Mesothelial cell of epicardium (in vitro differentiated cells): Measurements from ENCODE around the gene TLCD5. TPM values are rescaled to one million over a fixed set of nuclear protein-coding genes. Genes with fewer than 3 reads are reported as not detected.

Source experiments
- DNase-seq, 2 experiments: peaks; one replicate each; pipeline ENCODE4 v3.0.0; 2021; ENCODE audit warnings: low spot score in 2 of 2; ENCODE audit not compliant: unreplicated experiment in 2 of 2
- H3K27ac Mint-ChIP-seq: 2 replicates; pipeline ENCODE4 v1.8.0; 2021; ENCODE audit warnings: mixed read lengths
- H3K27me3 Mint-ChIP-seq: 2 replicates; pipeline ENCODE4 v1.8.0; 2021; ENCODE audit warnings: low read depth, mixed read lengths
- H3K36me3 Mint-ChIP-seq: 2 replicates; pipeline ENCODE4 v1.8.0; 2021; ENCODE audit warnings: mixed read lengths
- H3K4me1 Mint-ChIP-seq: 2 replicates; pipeline ENCODE4 v1.8.0; 2021; ENCODE audit warnings: mixed read lengths
- H3K4me3 Mint-ChIP-seq: 2 replicates; pipeline ENCODE4 v1.8.0; 2021; ENCODE audit warnings: mild to moderate bottlenecking, moderate library complexity, mixed read lengths
- H3K9me3 Mint-ChIP-seq: 2 replicates; pipeline ENCODE4 v1.8.0; 2021; ENCODE audit warnings: mixed read lengths
- CTCF ChIP-seq: fragments of 200-600 bp; sonication (generic); IDR thresholded peaks from one replicate; pipeline ENCODE4 v1.5.0; 2021; ENCODE audit warnings: antibody characterized with exemption; ENCODE audit not compliant: unreplicated experiment
- total RNA-seq: library from RNA; stranded (reverse); gene quantifications from 3 replicates; pipeline ENCODE4 v1.2.1, GENCODE V29; 2021

TLCD5 gene
- total RNA-seq, 1 donor from 2014 or later = 15.6 TPM

DNA sequence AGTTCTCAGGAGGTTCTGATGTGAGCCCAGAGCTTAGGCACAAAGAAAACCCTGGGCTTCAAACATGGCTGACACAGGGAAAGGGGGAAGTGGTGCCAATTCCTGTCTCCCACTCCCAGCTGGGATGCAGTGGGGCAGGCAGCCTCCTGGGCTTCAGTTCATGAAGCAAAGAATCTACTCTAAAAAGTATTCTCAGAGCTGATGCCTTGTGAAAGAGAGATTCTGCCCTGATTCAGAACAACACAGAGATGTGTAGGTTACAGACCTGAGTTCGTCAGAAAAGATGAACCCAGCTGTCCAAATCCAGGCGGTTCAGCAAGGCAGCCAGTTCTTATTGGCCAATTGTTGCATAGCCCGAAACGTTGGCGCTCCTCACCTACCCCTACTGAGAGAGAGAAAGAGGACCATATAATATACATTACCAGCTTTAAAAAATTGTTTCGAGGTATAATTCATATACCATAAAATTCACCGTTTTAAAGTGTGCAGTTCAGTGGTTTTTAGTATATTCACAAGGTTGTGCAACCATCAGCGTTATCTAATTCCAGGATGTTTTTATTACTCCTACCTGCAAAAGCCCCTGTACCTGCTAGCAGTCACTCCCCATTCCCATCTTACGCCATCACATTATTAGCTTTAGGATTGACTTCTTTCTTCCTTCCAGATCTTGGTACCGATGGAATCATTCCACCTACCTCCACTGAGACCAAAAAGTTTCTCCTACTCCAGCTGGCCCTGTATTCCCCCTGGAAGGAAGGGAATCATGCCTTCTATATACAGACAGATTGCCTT, 7.2 kb upstream of the TLCD5 start:
- Mint-ChIP-seq H3K4me3 (no peak overlapping the region), H3K36me3 (no peaks in the 10 kb centered on the region), H3K9me3 (no peaks in the 10 kb centered on the region), H3K27ac (peak overlapping the region; percentile 35), H3K27me3 (peaks cover 1% of the 10 kb centered on the region), H3K4me1 (peaks cover 28% of the 10 kb centered on the region)
- DNase-seq = no peak
- no peak for TF ChIP-seq CTCF

- H3K4me1 Mint-ChIP-seq = peaks cover 28% of the 10 kb centered on the region
- no peak for DNase-seq
- peak overlapping the region; percentile 9 for H3K27ac Mint-ChIP-seq
- no peak for TF ChIP-seq CTCF
- H3K27me3 Mint-ChIP-seq = peaks cover 1% of the 10 kb centered on the region
- no peak overlapping the region for H3K4me3 Mint-ChIP-seq
- no peaks in the 10 kb centered on the region for H3K36me3 Mint-ChIP-seq
- H3K9me3 Mint-ChIP-seq = no peaks in the 10 kb centered on the region
Measured at GRCh38 chr11:120318906-120319305, 6.2 kb upstream of the TLCD5 start.

GRCh38 chr11:120326228-120326627, 1.1 kb downstream of the TLCD5 start:
- H3K27ac Mint-ChIP-seq = peak overlapping the region; percentile 96
- peak overlapping the region; percentile 79 for H3K4me3 Mint-ChIP-seq
- DNase-seq = no peak
- H3K27me3 Mint-ChIP-seq = no peaks in the 10 kb centered on the region
- peaks cover 8% of the 10 kb centered on the region for H3K36me3 Mint-ChIP-seq
- no peaks in the 10 kb centered on the region for H3K9me3 Mint-ChIP-seq
- H3K4me1 Mint-ChIP-seq = peaks cover 34% of the 10 kb centered on the region
- TF ChIP-seq CTCF = no peak

DNA sequence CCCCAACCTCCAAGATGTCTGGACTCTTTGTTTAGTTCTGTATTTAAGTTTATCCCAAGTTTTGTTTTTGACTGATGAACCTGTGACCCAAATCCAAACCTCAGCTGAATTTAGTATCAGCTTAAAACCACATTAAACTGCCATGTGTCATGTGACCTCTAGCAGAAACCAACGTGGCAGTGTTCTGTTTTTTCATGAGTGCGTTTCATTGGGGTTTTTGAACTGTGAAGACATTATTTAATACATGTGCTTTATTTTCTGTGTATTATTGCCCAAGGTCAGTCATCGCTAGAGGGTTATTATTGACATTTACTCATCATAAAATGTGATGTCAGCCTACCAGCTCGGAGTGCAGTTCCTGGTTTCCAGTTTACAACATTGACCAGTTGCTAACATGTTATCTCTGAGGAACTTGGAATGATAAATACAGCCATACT, 1.8 kb downstream of the TLCD5 start:
- Mint-ChIP-seq H3K9me3 (no peaks in the 10 kb centered on the region), H3K27me3 (no peaks in the 10 kb centered on the region), H3K4me1 (peaks cover 41% of the 10 kb centered on the region), H3K36me3 (peaks cover 8% of the 10 kb centered on the region), H3K27ac (peak overlapping the region; percentile 96), H3K4me3 (peak overlapping the region; percentile 79)
- no peak for TF ChIP-seq CTCF
- no peak for DNase-seq

GRCh38 chr11:120327311-120327710, 2.2 kb downstream of the TLCD5 start:
- no peak for TF ChIP-seq CTCF
- no peak for DNase-seq
- peak overlapping the region; percentile 96 for H3K27ac Mint-ChIP-seq
- H3K4me3 Mint-ChIP-seq = no peak overlapping the region
- H3K27me3 Mint-ChIP-seq = no peaks in the 10 kb centered on the region
- H3K4me1 Mint-ChIP-seq = peaks cover 43% of the 10 kb centered on the region
- no peaks in the 10 kb centered on the region for H3K9me3 Mint-ChIP-seq
- peaks cover 8% of the 10 kb centered on the region for H3K36me3 Mint-ChIP-seq

GRCh38 chr11:120329556-120329955, 4.5 kb downstream of the TLCD5 start:
- no peaks in the 10 kb centered on the region for H3K27me3 Mint-ChIP-seq
- TF ChIP-seq CTCF = no peak
- H3K27ac Mint-ChIP-seq = no peak overlapping the region
- no peaks in the 10 kb centered on the region for H3K9me3 Mint-ChIP-seq
- no peak overlapping the region for H3K4me3 Mint-ChIP-seq
- no peak for DNase-seq
- peaks cover 43% of the 10 kb centered on the region for H3K4me1 Mint-ChIP-seq
- H3K36me3 Mint-ChIP-seq = peaks cover 8% of the 10 kb centered on the region
